Astrocyte (in vitro differentiated cells and primary cell): Measurements from ENCODE around the gene PTPN9. TPM values are rescaled to one million over a fixed set of nuclear protein-coding genes. Genes with fewer than 3 reads are reported as not detected.

Experiments used
- DNase-seq: peaks from one replicate; pipeline ENCODE4 v3.0.0-alpha.2; 2010; ENCODE audit warnings: low read depth
- FAIRE-seq: peaks from 2 replicates; lab custom pipeline; 2011; peaks lifted over from hg19 to GRCh38; lab: Jason Lieb, UNC
- H2AFZ ChIP-seq: 2 replicates; pipeline ENCODE4 v1.6.0; 2012; ENCODE audit warnings: low read depth, low read length, inconsistent platforms
- H3K27ac ChIP-seq: 2 replicates; pipeline ENCODE4 v1.5.1; 2011; ENCODE audit warnings: low read depth, low read length, inconsistent platforms
- H3K27me3 ChIP-seq: 2 replicates; pipeline ENCODE4 v1.6.0; 2011; ENCODE audit warnings: low read length, inconsistent platforms; ENCODE audit not compliant: insufficient read depth
- H3K36me3 ChIP-seq: 2 replicates; pipeline ENCODE4 v1.5.1; 2011; ENCODE audit warnings: low read length, inconsistent platforms; ENCODE audit not compliant: insufficient read depth
- H3K4me1 ChIP-seq: 2 replicates; pipeline ENCODE4 v1.5.1; 2011; ENCODE audit warnings: low read length, inconsistent platforms; ENCODE audit not compliant: insufficient read depth
- H3K4me2 ChIP-seq: 2 replicates; pipeline ENCODE4 v1.6.0; 2012; ENCODE audit warnings: low read length, inconsistent platforms
- H3K4me3 ChIP-seq: 2 replicates; pipeline ENCODE4 v1.5.1; 2011; ENCODE audit warnings: low read depth, mild to moderate bottlenecking, low read length, inconsistent platforms; ENCODE audit not compliant: insufficient read depth
- H3K79me2 ChIP-seq: 2 replicates; pipeline ENCODE4 v1.6.0; 2012; ENCODE audit warnings: mild to moderate bottlenecking, low read length, inconsistent platforms; ENCODE audit not compliant: insufficient read depth
- H3K9ac ChIP-seq: 2 replicates; pipeline ENCODE4 v1.6.0; 2012; ENCODE audit warnings: mild to moderate bottlenecking, low read length, inconsistent platforms
- H3K9me3 ChIP-seq: 2 replicates; pipeline ENCODE4 v1.5.1; 2012; ENCODE audit warnings: low read depth, mild to moderate bottlenecking, low read length, inconsistent platforms; ENCODE audit not compliant: insufficient read depth
- H4K20me1 ChIP-seq: 2 replicates; pipeline ENCODE4 v1.6.0; 2012; ENCODE audit warnings: low read length, inconsistent platforms; ENCODE audit not compliant: insufficient read depth
- H3K27ac Mint-ChIP-seq: one replicate; pipeline ENCODE4 v1.8.0; 2021; ENCODE audit warnings: mild to moderate bottlenecking, mixed read lengths; ENCODE audit not compliant: unreplicated experiment
- H3K27me3 Mint-ChIP-seq: one replicate; pipeline ENCODE4 v1.8.0; 2021; ENCODE audit warnings: low read depth, mixed read lengths; ENCODE audit not compliant: unreplicated experiment
- H3K36me3 Mint-ChIP-seq: one replicate; pipeline ENCODE4 v1.8.0; 2021; ENCODE audit warnings: low read depth, mixed read lengths; ENCODE audit not compliant: unreplicated experiment
- H3K4me1 Mint-ChIP-seq: one replicate; pipeline ENCODE4 v1.8.0; 2021; ENCODE audit warnings: low read depth, mixed read lengths; ENCODE audit not compliant: unreplicated experiment
- H3K4me3 Mint-ChIP-seq: one replicate; pipeline ENCODE4 v1.8.0; 2021; ENCODE audit warnings: mild to moderate bottlenecking, moderate library complexity, mixed read lengths; ENCODE audit not compliant: unreplicated experiment
- H3K9me3 Mint-ChIP-seq: one replicate; pipeline ENCODE4 v1.8.0; 2021; ENCODE audit warnings: mild to moderate bottlenecking, mixed read lengths; ENCODE audit not compliant: unreplicated experiment
- CTCF ChIP-seq: IDR thresholded peaks from 2 replicates; pipeline ENCODE4 v1.5.1; 2011; ENCODE audit warnings: low read depth, mild to moderate bottlenecking, inconsistent platforms, low read length, moderate library complexity; ENCODE audit not compliant: insufficient read depth
- EZH2 ChIP-seq: IDR thresholded peaks from 2 replicates; pipeline ENCODE4 v1.6.1; 2012; ENCODE audit warnings: mild to moderate bottlenecking, low read length, inconsistent platforms; ENCODE audit not compliant: insufficient read depth
- total RNA-seq: library from RNA; stranded (reverse); gene quantifications from 2 replicates; pipeline ENCODE4 v1.2.1, GENCODE V29; 2021

Gene PTPN9
- total RNA-seq, 1 donor from 2014 or later: 34.7 TPM

GRCh38 chr15:75437721-75438120, 141.4 kb downstream of the PTPN9 start:
- H3K27me3 Mint-ChIP-seq: no peaks in the 10 kb centered on the region
- TF ChIP-seq EZH2: no peak
- no peak overlapping the region for H3K4me3 Mint-ChIP-seq
- Histone ChIP-seq H4K20me1 (peaks cover 49% of the 10 kb centered on the region), H3K36me3 (no peaks in the 10 kb centered on the region), H3K9ac (no peak overlapping the region), H3K27ac (no peak overlapping the region), H3K4me1 (no peaks in the 10 kb centered on the region), H3K27me3 (no peaks in the 10 kb centered on the region), H3K4me3 (no peak overlapping the region), H2AFZ (no peak overlapping the region), H3K79me2 (peaks cover 92% of the 10 kb centered on the region), H3K9me3 (no peaks in the 10 kb centered on the region), H3K4me2 (no peak overlapping the region)
- no peaks in the 10 kb centered on the region for H3K4me1 Mint-ChIP-seq
- H3K27ac Mint-ChIP-seq: no peak overlapping the region
- H3K9me3 Mint-ChIP-seq: no peaks in the 10 kb centered on the region
- peaks cover 2% of the 10 kb centered on the region for H3K36me3 Mint-ChIP-seq
- FAIRE-seq: no peak
- DNase-seq: no peak

GRCh38 chr15:75436881-75437280, 142.2 kb downstream of the PTPN9 start:
- no peak overlapping the region for H3K4me3 Mint-ChIP-seq
- Histone ChIP-seq H2AFZ (no peak overlapping the region), H3K79me2 (peaks cover 94% of the 10 kb centered on the region), H4K20me1 (peaks cover 50% of the 10 kb centered on the region), H3K27ac (no peak overlapping the region), H3K9me3 (no peaks in the 10 kb centered on the region), H3K4me3 (no peak overlapping the region), H3K36me3 (no peaks in the 10 kb centered on the region), H3K9ac (no peak overlapping the region), H3K4me2 (no peak overlapping the region), H3K27me3 (no peaks in the 10 kb centered on the region), H3K4me1 (peaks cover 2% of the 10 kb centered on the region)
- no peaks in the 10 kb centered on the region for H3K9me3 Mint-ChIP-seq
- no peaks in the 10 kb centered on the region for H3K4me1 Mint-ChIP-seq
- no peaks in the 10 kb centered on the region for H3K27me3 Mint-ChIP-seq
- peaks cover 2% of the 10 kb centered on the region for H3K36me3 Mint-ChIP-seq
- TF ChIP-seq EZH2: no peak
- no peak for TF ChIP-seq CTCF
- DNase-seq: no peak
- H3K27ac Mint-ChIP-seq: no peak overlapping the region
- FAIRE-seq: no peak

GRCh38 chr15:75431682-75432081, 147.4 kb downstream of the PTPN9 start:
- DNase-seq: peak; percentile 41
- Histone ChIP-seq H2AFZ (no peak overlapping the region), H3K79me2 (peaks cover 65% of the 10 kb centered on the region), H3K9me3 (no peaks in the 10 kb centered on the region), H3K4me3 (no peak overlapping the region), H3K4me2 (peak overlapping the region; percentile 16), H3K27ac (no peak overlapping the region), H3K27me3 (no peaks in the 10 kb centered on the region), H3K4me1 (peaks cover 6% of the 10 kb centered on the region), H3K36me3 (peaks cover 11% of the 10 kb centered on the region), H3K9ac (no peak overlapping the region), H4K20me1 (peaks cover 43% of the 10 kb centered on the region)
- Mint-ChIP-seq H3K36me3 (peaks cover 8% of the 10 kb centered on the region), H3K9me3 (no peaks in the 10 kb centered on the region), H3K27me3 (no peaks in the 10 kb centered on the region), H3K4me3 (no peak overlapping the region), H3K27ac (no peak overlapping the region), H3K4me1 (peaks cover 8% of the 10 kb centered on the region)
- FAIRE-seq: no peak
- TF ChIP-seq EZH2: no peak
- no peak for TF ChIP-seq CTCF
